GM18907 (cell line): ENCODE measurements around the gene HLA-DMB.

ENCODE experiments used
- ATAC-seq: cut with Tn5 transposase; IDR thresholded peaks from one replicate; pipeline ENCODE4 v1.9.1; 2021; ENCODE audit warnings: mild to moderate bottlenecking, moderate library complexity; ENCODE audit not compliant: unreplicated experiment

Gene HLA-DMB

GRCh38 chr6:32972353-32973143 is 31.7 kb upstream of the HLA-DMB start:
- ATAC-seq = no peak

GRCh38 chr6:32971581-32972352 is 30.9 kb upstream of the HLA-DMB start:
- peak; percentile 47 for ATAC-seq

GRCh38 chr6:32971242-32971580 is 30.4 kb upstream of the HLA-DMB start:
- no peak for ATAC-seq

GRCh38 chr6:32970413-32971241 is 29.8 kb upstream of the HLA-DMB start:
- ATAC-seq = no peak

- ATAC-seq = no peak
Measured at GRCh38 chr6:32969685-32970412, 29.0 kb upstream of the HLA-DMB start.

- no peak for ATAC-seq
Measured at GRCh38 chr6:32968867-32969684, 28.2 kb upstream of the HLA-DMB start.

- peak; percentile 38 for ATAC-seq
Measured at GRCh38 chr6:32968093-32968866, 27.5 kb upstream of the HLA-DMB start, which contains the start of gene BRD2. TSS of gene BRD2 (plus strand) at chr6:32968594. CDS start at chr6:32972899, 4,305 bp downstream.

GRCh38 chr6:32967151-32968091 is 26.6 kb upstream of the HLA-DMB start:
- ATAC-seq = no peak

GRCh38 chr6:32964776-32965175 is 23.9 kb upstream of the HLA-DMB start:
- ATAC-seq = no peak

GRCh38 chr6:32963866-32964265 is 23.0 kb upstream of the HLA-DMB start:
- no peak for ATAC-seq

GRCh38 chr6:32962213-32962826 is 21.5 kb upstream of the HLA-DMB start:
- no peak for ATAC-seq

- no peak for ATAC-seq
Measured at GRCh38 chr6:32960563-32960962, 19.7 kb upstream of the HLA-DMB start.

GRCh38 chr6:32956176-32956575 is 15.3 kb upstream of the HLA-DMB start:
- no peak for ATAC-seq

- no peak for ATAC-seq
Measured at GRCh38 chr6:32954986-32955802, 14.4 kb upstream of the HLA-DMB start.

GRCh38 chr6:32954267-32954666 is 13.4 kb upstream of the HLA-DMB start:
- ATAC-seq = no peak

- no peak for ATAC-seq
Measured at GRCh38 chr6:32953775-32954174, 12.9 kb upstream of the HLA-DMB start.
